SU-DHL-6 (cell line): Measurements from ENCODE around the gene CYP4A22.

ENCODE experiments used
- H2AFZ ChIP-seq: fragments of 200-600 bp; sonication (generic); 2 replicates; pipeline ENCODE4 v1.6.1; 2014; ENCODE audit warnings: low read depth, mild to moderate bottlenecking, moderate library complexity, mixed read lengths, antibody characterized with exemption, low read length; ENCODE audit not compliant: severe bottlenecking
- H3F3A ChIP-seq: fragments of 200-600 bp; shearing (Covaris generic); 2 replicates; pipeline ENCODE4 v1.6.0; 2016; ENCODE audit warnings: antibody characterized with exemption, mild to moderate bottlenecking; ENCODE audit not compliant: insufficient read depth
- H3K27ac ChIP-seq: fragments of 200-600 bp; sonication (generic); 2 replicates; pipeline ENCODE4 v1.5.1; 2016; ENCODE audit warnings: low read depth, mild to moderate bottlenecking, low read length, moderate library complexity, mixed read lengths
- H3K27me3 ChIP-seq: fragments of 200-600 bp; sonication (generic), shearing (Covaris generic); 2 replicates; pipeline ENCODE4 v1.6.0; 2014; ENCODE audit warnings: mild to moderate bottlenecking, low read length
- H3K36me3 ChIP-seq: fragments of 200-600 bp; sonication (generic); 2 replicates; pipeline ENCODE4 v1.6.1; 2014; ENCODE audit warnings: mild to moderate bottlenecking, low read length, mixed read lengths
- H3K4me2 ChIP-seq: fragments of 300-600, 200-600 bp; shearing (Covaris generic), sonication (generic); 2 replicates; pipeline ENCODE4 v1.6.0; 2014; ENCODE audit warnings: low read length, low read depth, mild to moderate bottlenecking; ENCODE audit not compliant: poor library complexity, severe bottlenecking
- H3K4me3 ChIP-seq: fragments of 200-600 bp; sonication (generic); 2 replicates; pipeline ENCODE4 v1.5.1; 2014; ENCODE audit warnings: antibody characterized with exemption, low read length, mild to moderate bottlenecking, mixed read lengths; ENCODE audit not compliant: insufficient read depth, poor library complexity, severe bottlenecking
- H3K79me2 ChIP-seq: fragments of 200-600 bp; sonication (generic); 2 replicates; pipeline ENCODE4 v1.6.1; 2014; ENCODE audit warnings: mild to moderate bottlenecking, low read length, moderate library complexity; ENCODE audit not compliant: insufficient read depth
- H3K9ac ChIP-seq: fragments of 200-600 bp; sonication (generic); 2 replicates; pipeline ENCODE4 v1.7.0; 2014; ENCODE audit warnings: mild to moderate bottlenecking, low read length
- H3K9me2 ChIP-seq: fragments of 200-600 bp; sonication (generic); replicated peaks from 2 replicates; pipeline ENCODE4 v1.6.1; 2014; ENCODE audit warnings: low read length; ENCODE audit not compliant: insufficient read depth
- H3K9me3 ChIP-seq: fragments of 200-600 bp; sonication (generic); 2 replicates; pipeline ENCODE4 v1.6.1; 2014; ENCODE audit warnings: low read length, mixed read lengths; ENCODE audit not compliant: insufficient read depth
- H4K20me1 ChIP-seq: fragments of 200-600 bp; sonication (generic); 2 replicates; pipeline ENCODE4 v1.6.1; 2014; ENCODE audit warnings: low read depth, mild to moderate bottlenecking, antibody characterized with exemption, low read length, moderate library complexity, mixed read lengths
- EZH2phosphoT487 ChIP-seq: fragments of 200-600 bp; sonication (generic), shearing (Covaris generic); conservative IDR thresholded peaks from 2 replicates; pipeline ENCODE4 v1.6.1; 2018; ENCODE audit warnings: mild to moderate bottlenecking, antibody characterized with exemption, low read length, moderate library complexity, mixed read lengths
- TF ChIP-seq, protein P1 (sequence below): fragments of 200-600 bp; sonication (generic); IDR thresholded peaks from one replicate; pipeline ENCODE4 v1.5.1; 2017; ENCODE audit warnings: antibody characterized with exemption, mild to moderate bottlenecking, low read length, moderate library complexity; ENCODE audit not compliant: insufficient read depth, poor library complexity, severe bottlenecking

Gene CYP4A22

DNA sequence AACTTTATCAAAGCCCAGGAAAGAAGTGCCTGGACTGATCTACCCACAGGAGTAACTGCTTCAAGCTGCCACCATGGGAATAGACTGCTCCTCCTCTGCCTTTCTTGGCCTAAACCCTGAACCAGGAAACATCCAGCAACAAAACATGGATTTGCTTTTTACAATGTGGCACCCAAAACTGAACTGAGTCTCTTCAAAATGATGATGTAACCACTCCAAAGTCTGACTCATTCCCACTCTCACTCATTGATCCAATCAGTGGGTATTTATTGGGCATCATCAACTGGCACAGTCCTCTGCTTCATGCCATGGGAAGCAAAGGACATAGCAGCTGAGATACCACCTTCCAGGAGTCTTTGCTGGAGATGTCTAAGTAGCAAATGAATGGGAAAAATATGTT is 23.5 kb downstream of the CYP4A22 start:
- no peaks in the 10 kb centered on the region for H3F3A ChIP-seq
- no peak overlapping the region for H3K9ac ChIP-seq
- no peak overlapping the region for H2AFZ ChIP-seq
- H3K4me2 ChIP-seq = no peak overlapping the region
- no peaks in the 10 kb centered on the region for H3K9me3 ChIP-seq
- H3K27me3 ChIP-seq = no peaks in the 10 kb centered on the region
- H4K20me1 ChIP-seq = no peaks in the 10 kb centered on the region
- no peak overlapping the region for H3K4me3 ChIP-seq
- TF ChIP-seq, protein P1, sequence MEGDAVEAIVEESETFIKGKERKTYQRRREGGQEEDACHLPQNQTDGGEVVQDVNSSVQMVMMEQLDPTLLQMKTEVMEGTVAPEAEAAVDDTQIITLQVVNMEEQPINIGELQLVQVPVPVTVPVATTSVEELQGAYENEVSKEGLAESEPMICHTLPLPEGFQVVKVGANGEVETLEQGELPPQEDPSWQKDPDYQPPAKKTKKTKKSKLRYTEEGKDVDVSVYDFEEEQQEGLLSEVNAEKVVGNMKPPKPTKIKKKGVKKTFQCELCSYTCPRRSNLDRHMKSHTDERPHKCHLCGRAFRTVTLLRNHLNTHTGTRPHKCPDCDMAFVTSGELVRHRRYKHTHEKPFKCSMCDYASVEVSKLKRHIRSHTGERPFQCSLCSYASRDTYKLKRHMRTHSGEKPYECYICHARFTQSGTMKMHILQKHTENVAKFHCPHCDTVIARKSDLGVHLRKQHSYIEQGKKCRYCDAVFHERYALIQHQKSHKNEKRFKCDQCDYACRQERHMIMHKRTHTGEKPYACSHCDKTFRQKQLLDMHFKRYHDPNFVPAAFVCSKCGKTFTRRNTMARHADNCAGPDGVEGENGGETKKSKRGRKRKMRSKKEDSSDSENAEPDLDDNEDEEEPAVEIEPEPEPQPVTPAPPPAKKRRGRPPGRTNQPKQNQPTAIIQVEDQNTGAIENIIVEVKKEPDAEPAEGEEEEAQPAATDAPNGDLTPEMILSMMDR = no peak
- no peak for TF ChIP-seq EZH2phosphoT487
- no peaks in the 10 kb centered on the region for H3K9me2 ChIP-seq
- H3K27ac ChIP-seq = no peak overlapping the region
- no peaks in the 10 kb centered on the region for H3K36me3 ChIP-seq
- H3K79me2 ChIP-seq = no peaks in the 10 kb centered on the region

DNA sequence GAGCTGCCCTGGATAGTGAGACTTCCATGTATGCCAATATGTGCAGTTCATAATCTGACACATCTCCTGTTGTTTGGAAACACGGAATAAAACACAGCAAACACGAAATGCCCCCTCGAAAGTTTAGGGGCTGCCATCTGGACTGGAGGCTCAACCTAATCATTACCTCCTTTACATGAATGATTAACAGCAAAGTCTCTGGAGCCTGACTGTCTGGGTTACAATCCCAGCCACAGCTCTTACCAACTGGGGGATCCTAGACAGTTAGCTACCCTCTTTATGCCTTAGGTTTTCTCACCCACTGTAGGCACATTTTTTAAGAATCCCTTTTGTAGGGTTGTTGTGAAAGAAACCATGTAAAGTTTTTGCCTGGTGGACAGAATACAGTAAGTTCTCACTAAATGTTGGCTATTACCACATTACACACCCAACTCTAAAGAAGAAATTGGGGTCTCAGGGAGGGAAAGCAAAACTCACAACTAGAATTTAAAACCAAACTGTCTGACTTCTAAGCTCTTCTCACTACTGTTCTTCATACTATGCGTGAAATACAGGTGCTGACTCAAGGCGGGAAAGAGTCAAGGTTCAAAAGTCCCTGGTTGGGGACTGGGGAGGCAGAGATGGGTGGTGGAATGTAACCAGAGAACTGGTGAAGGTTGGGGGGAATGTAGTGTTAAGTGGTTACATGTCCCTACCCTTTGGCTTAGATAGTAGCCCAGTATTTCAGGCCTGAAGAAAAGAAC is 24.2 kb downstream of the CYP4A22 start:
- Histone ChIP-seq H3K9ac (no peak overlapping the region), H3K36me3 (no peaks in the 10 kb centered on the region), H3K27me3 (no peaks in the 10 kb centered on the region), H3K79me2 (no peaks in the 10 kb centered on the region), H3K4me3 (no peak overlapping the region), H3K27ac (no peak overlapping the region), H3K9me3 (no peaks in the 10 kb centered on the region), H3K9me2 (no peaks in the 10 kb centered on the region), H3K4me2 (no peak overlapping the region), H4K20me1 (no peaks in the 10 kb centered on the region), H3F3A (no peaks in the 10 kb centered on the region), H2AFZ (no peak overlapping the region)
- TF ChIP-seq, protein P1 = no peak
- no peak for TF ChIP-seq EZH2phosphoT487

DNA sequence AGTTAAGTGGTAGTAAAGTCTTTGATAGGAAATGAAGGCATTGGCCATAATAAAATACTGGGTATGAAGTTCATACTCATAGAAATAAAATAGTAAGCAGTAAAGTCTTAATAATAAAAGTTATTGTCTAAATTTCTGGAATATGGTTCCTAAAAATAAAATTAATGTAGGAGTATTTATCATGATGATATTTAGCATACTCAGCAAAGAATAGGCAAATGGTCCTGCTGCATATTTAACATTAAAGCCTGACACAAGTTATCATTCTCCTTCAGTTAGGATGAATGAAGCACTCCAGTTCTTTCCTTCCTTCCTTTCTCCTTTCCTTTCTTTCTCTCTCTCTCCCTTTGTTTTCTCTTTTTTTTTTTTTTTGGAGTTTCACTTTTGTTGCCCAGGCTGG is 27.3 kb downstream of the CYP4A22 start:
- H3K27ac ChIP-seq = no peak overlapping the region
- H3K27me3 ChIP-seq = no peaks in the 10 kb centered on the region
- no peak for TF ChIP-seq EZH2phosphoT487
- TF ChIP-seq, protein P1 = no peak
- H3K4me2 ChIP-seq = no peak overlapping the region
- no peaks in the 10 kb centered on the region for H3K36me3 ChIP-seq
- H3K9me2 ChIP-seq = no peaks in the 10 kb centered on the region
- H3F3A ChIP-seq = no peaks in the 10 kb centered on the region
- H3K9me3 ChIP-seq = no peaks in the 10 kb centered on the region
- H3K4me3 ChIP-seq = no peak overlapping the region
- no peak overlapping the region for H2AFZ ChIP-seq
- H3K9ac ChIP-seq = no peak overlapping the region
- H4K20me1 ChIP-seq = no peaks in the 10 kb centered on the region
- no peaks in the 10 kb centered on the region for H3K79me2 ChIP-seq
